ENCODE results near the gene ITSN2.

ITSN2 gene

DNA sequence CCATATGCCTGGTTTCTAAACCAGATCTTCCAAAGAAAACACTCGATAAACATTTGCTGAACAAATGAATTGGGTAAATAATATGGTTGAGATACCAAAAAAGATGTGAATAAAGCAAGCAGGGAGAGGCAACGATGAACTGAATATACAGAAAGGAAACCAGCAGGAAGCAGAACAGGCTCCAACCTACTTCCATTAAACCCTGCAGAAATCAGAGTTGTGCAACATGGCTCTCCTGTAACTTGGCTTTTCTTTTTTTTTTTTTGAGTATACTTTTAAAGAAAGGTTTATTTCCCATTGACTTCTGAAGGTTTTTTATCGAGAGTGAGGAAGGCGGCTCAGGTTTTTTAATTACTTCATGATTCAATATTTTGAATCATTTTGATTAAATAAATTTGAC lies 23.5 kb downstream of the ITSN2 start:
- no peak for DNase-seq (ENCODE audit: low read depth in 1 of 2, low spot score in 1 of 2)

DNA sequence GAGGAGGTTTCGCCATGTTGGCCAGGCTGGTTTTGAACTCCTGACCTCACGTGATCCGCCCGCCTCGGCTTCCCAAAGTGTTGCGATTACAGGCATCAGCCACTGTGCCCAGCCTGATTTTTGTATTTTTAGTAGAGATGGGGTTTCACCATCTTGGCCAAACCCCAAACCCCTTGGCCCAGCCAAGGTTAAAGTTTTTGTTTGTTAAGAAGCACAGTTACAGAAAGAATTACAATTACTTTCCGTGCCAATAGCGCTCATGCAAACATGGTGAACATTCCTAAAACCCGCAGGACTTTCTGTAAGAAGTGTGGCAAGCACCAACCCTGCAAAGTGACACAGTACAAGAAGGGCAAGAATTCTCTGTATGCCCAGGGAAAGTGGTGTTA lies 26.1 kb downstream of the ITSN2 start:
- no peak for DNase-seq (ENCODE audit: low read depth in 1 of 2, low spot score in 1 of 2)

- DNase-seq (ENCODE audit: low read depth in 1 of 2, low spot score in 1 of 2), result no peak
Measured at GRCh38 chr2:24332791-24333540, 27.4 kb downstream of the ITSN2 start.

GRCh38 chr2:24330161-24330560 lies 30.2 kb downstream of the ITSN2 start:
- DNase-seq (ENCODE audit: low read depth in 1 of 2, low spot score in 1 of 2), result no peak

DNA sequence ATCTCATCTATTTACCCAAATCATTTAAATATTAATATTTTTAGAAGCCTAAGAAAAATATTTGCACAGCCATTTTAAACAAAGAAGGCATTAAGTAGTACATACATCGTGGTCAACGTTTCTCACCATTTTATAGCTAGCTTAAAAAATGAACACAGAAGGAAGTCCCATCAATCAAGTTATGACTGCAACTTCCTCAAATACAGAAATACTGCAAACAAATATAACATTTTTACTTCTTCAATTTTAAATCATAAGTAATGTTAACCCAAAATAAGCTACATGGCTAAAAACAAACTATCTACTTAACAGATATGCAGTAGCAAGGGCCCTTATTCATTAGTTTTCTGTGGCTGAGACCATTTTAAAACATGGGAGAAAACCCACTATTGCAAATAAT lies 30.6 kb downstream of the ITSN2 start:
- no peak for DNase-seq (ENCODE audit: low read depth in 1 of 2, low spot score in 1 of 2)

DNA sequence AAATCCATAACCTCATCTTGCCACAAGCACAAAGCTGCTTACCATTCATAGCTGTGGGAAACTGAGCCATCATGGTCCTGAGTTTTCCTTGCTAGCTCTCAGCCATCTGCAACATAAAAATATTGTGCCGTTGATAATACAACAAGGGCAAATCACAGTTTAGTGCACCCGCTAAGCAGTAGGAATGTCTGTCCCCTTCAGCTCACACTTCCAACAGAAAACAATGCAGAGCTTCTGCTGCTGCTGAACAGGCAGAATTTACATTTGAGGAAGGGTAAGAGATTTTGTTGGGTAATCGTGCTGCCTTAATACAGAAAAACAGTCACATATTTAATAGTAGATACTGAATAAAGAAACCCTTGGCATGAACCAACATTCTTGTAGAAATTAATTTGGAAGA lies 32.3 kb downstream of the ITSN2 start:
- no peak for DNase-seq (ENCODE audit: low read depth in 1 of 2, low spot score in 1 of 2)

- DNase-seq (ENCODE audit: low read depth in 1 of 2, low spot score in 1 of 2), result no peak
Measured at GRCh38 chr2:24317491-24317920, 42.8 kb downstream of the ITSN2 start.

DNA sequence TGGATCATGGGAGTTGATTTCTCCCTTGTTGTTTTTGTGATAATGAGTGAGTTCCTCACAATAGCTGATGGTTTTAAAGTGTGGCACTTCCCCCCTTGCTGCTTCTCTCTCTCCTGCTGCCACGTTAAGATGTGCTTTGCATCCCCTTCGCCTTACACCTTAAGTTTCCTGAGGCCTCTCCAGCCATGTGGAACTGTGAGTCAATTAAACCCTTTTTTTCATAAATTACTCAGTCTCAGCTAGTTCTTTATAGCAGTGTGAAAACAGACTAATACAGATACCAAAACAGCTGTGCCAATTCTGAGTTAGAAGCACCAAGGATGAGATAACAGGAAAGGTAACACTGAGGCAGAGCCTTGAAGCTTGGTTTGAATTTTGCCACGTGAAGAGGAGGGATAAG lies 44.7 kb downstream of the ITSN2 start:
- no peak for DNase-seq (ENCODE audit: low read depth in 1 of 2, low spot score in 1 of 2)

GRCh38 chr2:24313744-24314632 lies 46.3 kb downstream of the ITSN2 start:
- no peak for DNase-seq (ENCODE audit: low read depth in 1 of 2, low spot score in 1 of 2)

DNA sequence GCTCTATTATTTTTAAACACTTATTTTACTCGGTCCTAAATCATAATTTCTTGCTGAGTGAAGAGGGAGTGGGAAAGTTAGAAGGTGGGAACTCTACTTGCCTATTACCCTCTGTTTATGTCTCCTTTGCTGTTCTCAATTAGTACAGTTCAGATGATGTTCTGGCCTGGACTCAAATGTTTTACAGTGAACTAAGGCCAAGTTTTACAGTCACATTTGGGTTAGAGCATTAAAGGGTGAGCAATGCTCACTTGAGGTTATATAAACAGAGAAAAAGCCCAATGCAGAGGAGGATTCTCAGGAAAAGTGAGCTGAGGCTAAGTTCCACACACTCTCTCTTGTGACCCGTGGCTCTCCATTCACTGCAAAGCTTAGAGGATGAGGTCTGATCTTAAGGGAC lies 52.4 kb downstream of the ITSN2 start:
- DNase-seq (ENCODE audit: low read depth in 1 of 2, low spot score in 1 of 2), result no peak

DNA sequence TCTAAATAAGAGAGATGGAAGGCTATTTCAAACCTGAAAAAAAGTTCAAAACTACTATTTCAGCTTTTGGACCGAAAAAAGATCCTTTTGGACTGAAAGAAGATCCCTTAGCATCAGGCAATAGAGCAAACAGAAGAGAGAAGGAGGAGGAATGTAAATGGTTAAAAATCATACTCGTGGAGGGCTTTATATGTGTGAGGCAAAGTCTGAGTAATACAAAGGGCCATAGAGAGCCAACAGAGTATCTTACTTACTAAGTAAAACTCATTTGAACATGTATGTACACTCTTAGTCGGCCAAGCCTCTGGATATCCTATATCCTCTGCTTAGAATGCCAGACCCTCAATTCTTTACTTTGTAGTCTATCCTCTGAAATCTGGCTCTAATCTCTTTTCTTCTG lies 55.7 kb downstream of the ITSN2 start:
- no peak for DNase-seq (ENCODE audit: low read depth in 1 of 2, low spot score in 1 of 2)

DNA sequence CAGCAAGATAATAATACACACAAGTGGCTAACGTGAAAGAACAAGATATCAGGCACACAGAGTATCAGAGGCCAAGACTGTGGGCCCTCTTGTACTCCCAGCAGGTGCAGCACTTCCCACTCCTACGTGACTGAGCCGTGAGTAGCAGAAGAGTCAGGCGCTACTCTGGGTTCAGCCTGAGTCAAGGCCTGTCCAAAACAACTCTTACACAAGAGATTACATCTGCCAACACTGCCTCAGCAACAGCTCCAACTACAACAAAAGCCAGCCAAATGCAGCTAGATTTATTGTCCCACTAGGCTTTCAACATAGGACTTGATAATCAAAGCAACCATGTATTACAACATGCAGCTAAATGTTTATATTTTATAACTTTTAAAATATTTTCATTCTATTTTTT lies 56.2 kb downstream of the ITSN2 start:
- no peak for DNase-seq (ENCODE audit: low read depth in 1 of 2, low spot score in 1 of 2)

DNA sequence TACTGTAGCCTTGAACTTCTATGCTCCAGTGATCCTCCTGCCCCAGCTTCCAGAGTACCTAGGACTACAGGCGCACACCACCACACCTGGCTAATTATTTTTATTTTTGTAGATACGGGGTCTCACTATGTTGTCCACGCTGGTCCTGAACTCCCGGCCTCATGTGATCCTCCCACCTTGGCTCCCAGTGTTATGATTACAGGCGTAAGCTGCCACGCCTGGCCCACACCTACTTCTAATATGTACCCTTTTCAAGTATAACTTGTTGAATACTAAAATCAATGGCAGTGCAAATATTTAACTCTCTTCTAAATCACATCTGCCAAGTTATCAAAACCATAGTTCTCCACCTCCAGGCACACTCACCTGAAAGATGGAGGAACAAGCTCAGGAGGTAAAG lies 58.7 kb downstream of the ITSN2 start:
- DNase-seq (ENCODE audit: low read depth in 1 of 2, low spot score in 1 of 2), result no peak

- no peak for DNase-seq (ENCODE audit: low read depth in 1 of 2, low spot score in 1 of 2)
Measured at GRCh38 chr2:24297663-24298062, 62.7 kb downstream of the ITSN2 start.

DNA sequence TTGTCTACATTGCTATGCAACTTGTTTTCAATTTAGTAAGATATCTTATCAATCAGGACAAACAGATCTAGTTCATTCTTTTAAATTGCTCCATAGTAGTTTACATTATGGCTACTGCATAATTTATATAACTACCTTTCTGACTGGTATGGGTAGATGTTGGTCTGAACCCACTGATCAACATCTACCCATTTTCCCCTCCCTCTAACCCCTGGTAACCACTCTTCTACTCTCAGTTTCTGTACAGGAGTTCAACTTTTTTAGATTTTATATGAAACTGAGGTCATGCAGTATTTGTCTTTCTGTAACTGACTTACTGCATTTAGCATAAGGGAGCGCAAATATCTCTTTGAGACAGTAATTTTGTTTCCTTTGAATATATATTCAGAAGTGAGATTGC lies 73.2 kb downstream of the ITSN2 start:
- no peak for DNase-seq (ENCODE audit: low read depth in 1 of 2, low spot score in 1 of 2)

- no peak for DNase-seq (ENCODE audit: low read depth in 1 of 2, low spot score in 1 of 2)
Measured at GRCh38 chr2:24285484-24286152, 74.7 kb downstream of the ITSN2 start.

DNA sequence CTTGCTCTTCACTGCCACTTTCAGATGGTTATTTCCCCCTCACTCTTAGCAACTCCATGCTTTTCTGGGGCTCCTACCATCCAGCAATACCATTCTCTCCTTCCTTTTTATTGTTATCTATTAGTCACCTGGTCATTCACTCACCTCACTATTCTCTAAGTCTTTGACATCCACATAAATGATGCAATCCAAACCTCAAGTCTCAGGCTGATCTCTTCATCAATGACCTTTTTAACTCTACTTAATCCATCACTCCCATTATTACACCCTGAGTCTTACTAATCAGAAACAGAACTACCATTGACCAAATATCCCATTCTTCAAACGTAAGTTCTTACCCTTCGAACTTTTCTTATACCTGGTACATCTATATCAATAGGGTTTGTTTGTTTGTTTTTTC lies 79.7 kb downstream of the ITSN2 start:
- no peak for DNase-seq (ENCODE audit: low read depth in 1 of 2, low spot score in 1 of 2)

GRCh38 chr2:24280161-24280560 lies 80.2 kb downstream of the ITSN2 start:
- DNase-seq (ENCODE audit: low read depth in 1 of 2, low spot score in 1 of 2), result no peak

GRCh38 chr2:24276349-24276899 lies 83.9 kb downstream of the ITSN2 start:
- DNase-seq (ENCODE audit: low read depth in 1 of 2, low spot score in 1 of 2), result no peak

DNA sequence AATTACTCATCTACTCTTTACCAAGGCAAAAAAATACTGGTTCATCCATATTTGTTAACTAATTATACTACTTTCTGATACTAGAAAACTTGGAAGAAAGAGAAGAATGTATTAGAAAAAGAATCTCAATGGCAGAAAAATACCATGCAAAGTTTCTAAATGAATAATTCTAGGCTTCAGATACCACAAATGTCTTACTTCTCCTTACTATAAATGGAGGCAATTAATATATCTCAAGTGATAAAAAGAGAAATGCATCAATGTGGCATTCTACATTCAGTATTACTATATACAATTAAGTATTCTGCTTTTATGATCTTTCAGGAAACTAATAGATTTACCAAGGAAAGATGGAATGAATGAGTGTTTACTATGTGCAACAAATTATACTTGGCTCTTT lies 85.5 kb downstream of the ITSN2 start:
- DNase-seq (ENCODE audit: low read depth in 1 of 2, low spot score in 1 of 2), result no peak

GRCh38 chr2:24273598-24273997 lies 86.7 kb downstream of the ITSN2 start:
- DNase-seq (ENCODE audit: low read depth in 1 of 2, low spot score in 1 of 2), result no peak

GRCh38 chr2:24272907-24273306 lies 87.4 kb downstream of the ITSN2 start:
- DNase-seq (ENCODE audit: low read depth in 1 of 2, low spot score in 1 of 2), result no peak

Measured in stimulated activated CD4-positive, alpha-beta T cell treated with anti-CD3 and anti-CD28 coated beads, Interleukin-15, amount 100 ng/mL, for 1 hour (primary cell).